ENCODE data around the gene APBB3.

DNA sequence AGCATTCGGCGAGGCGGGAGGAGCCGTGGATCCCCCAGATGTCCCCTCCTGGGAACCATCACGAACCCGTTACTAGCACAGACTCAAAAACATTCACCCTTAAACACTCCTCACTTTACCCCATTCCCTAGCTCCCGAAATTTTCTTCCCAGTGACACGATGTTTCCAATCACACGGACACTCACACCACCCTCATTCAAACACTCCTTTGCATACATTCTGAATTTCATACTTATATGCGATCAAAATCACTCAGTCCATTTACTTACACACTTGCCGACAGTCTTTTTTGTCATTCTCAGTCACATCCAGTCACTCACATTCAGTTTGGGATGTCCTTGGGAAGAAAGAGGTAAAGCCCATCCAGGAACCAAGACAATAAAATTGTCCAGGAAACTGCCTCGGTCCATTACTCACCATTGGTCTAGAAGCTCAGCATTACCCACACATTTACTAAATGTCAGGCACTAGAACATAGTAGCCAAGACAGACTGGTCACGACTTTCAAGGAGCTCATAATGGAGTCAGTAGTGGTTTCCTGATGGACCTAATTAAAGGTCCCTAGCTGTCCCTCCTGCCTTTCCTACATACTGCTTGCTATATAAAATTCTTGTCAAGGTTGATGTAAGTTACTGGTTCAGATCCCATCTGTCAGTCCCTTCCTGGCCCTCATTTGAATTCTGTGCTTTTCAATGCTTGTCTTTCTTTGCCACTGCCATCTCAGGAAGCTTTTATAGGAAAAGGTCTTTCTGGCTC, 804 bp upstream of the APBB3 start:
- TF ChIP-seq, protein P1, sequence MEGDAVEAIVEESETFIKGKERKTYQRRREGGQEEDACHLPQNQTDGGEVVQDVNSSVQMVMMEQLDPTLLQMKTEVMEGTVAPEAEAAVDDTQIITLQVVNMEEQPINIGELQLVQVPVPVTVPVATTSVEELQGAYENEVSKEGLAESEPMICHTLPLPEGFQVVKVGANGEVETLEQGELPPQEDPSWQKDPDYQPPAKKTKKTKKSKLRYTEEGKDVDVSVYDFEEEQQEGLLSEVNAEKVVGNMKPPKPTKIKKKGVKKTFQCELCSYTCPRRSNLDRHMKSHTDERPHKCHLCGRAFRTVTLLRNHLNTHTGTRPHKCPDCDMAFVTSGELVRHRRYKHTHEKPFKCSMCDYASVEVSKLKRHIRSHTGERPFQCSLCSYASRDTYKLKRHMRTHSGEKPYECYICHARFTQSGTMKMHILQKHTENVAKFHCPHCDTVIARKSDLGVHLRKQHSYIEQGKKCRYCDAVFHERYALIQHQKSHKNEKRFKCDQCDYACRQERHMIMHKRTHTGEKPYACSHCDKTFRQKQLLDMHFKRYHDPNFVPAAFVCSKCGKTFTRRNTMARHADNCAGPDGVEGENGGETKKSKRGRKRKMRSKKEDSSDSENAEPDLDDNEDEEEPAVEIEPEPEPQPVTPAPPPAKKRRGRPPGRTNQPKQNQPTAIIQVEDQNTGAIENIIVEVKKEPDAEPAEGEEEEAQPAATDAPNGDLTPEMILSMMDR (IDR thresholded peaks at IDR 0.05): no peak
- TF ChIP-seq POLR2A (IDR thresholded peaks at IDR 0.05) (no peak), EP300 (IDR thresholded peaks at IDR 0.05) (no peak)
